Activated CD8-positive, alpha-beta memory T cell treated with anti-CD3 and anti-CD28 coated beads, Interleukin-2, amount 50 U/mL, for 48 hours (primary cell): ENCODE measurements around the gene ZKSCAN7.
"Not testable (repeated sequence)": the region's sequence is repeated elsewhere in the genome, so short reads cannot be mapped to it uniquely, and the experiment has no call there.

ENCODE experiments used
- DNase-seq: peaks from one replicate; pipeline ENCODE4 v3.0.0-alpha.2; 2020

The ZKSCAN7 gene

GRCh38 chr3:44554626-44555592, at the start of gene ZKSCAN7:
Gene ZKSCAN7 (plus strand): TSS chr3:44555193. CDS start chr3:44557048, 1,855 bp downstream.
- DNase-seq: peak; percentile 84

GRCh38 chr3:44506556-44506955, 48.4 kb upstream of the ZKSCAN7 start:
- DNase-seq: no peak

GRCh38 chr3:44506961-44507360, 48.0 kb upstream of the ZKSCAN7 start:
- DNase-seq: no peak

- no peak for DNase-seq
These were observed 45.5 kb upstream of the ZKSCAN7 start for GRCh38 chr3:44509393-44509921.

GRCh38 chr3:44510000-44510368, 45.0 kb upstream of the ZKSCAN7 start:
- DNase-seq: no peak

- no peak for DNase-seq
These were observed 43.8 kb upstream of the ZKSCAN7 start for GRCh38 chr3:44511238-44511566.

- no peak for DNase-seq
These were observed 41.5 kb upstream of the ZKSCAN7 start for GRCh38 chr3:44513513-44513912.

- DNase-seq: no peak
These were observed 38.8 kb upstream of the ZKSCAN7 start for GRCh38 chr3:44516230-44516629.

- no peak for DNase-seq
These were observed 36.2 kb upstream of the ZKSCAN7 start for GRCh38 chr3:44518782-44519156.

- no peak for DNase-seq
These were observed 33.3 kb upstream of the ZKSCAN7 start for GRCh38 chr3:44521721-44522120.

- no peak for DNase-seq
These were observed 32.5 kb upstream of the ZKSCAN7 start for GRCh38 chr3:44522494-44522933.

GRCh38 chr3:44525060-44525459, 29.9 kb upstream of the ZKSCAN7 start:
- no peak for DNase-seq

- no peak for DNase-seq
These were observed 25.1 kb upstream of the ZKSCAN7 start for GRCh38 chr3:44529927-44530326.

GRCh38 chr3:44530911-44531310, 24.1 kb upstream of the ZKSCAN7 start:
- no peak for DNase-seq

GRCh38 chr3:44534659-44535058, 20.3 kb upstream of the ZKSCAN7 start:
- not testable (repeated sequence) for DNase-seq

- no peak for DNase-seq
These were observed 19.6 kb upstream of the ZKSCAN7 start for GRCh38 chr3:44535364-44535763.

GRCh38 chr3:44544811-44545210, 10.2 kb upstream of the ZKSCAN7 start:
- not testable (repeated sequence) for DNase-seq

GRCh38 chr3:44555723-44556122, 730 bp downstream of the ZKSCAN7 start:
- DNase-seq: no peak

GRCh38 chr3:44557074-44557473, 2.1 kb downstream of the ZKSCAN7 start:
- no peak for DNase-seq

GRCh38 chr3:44561076-44561475, 6.1 kb downstream of the ZKSCAN7 start:
- no peak for DNase-seq

- DNase-seq: no peak
These were observed 7.2 kb downstream of the ZKSCAN7 start for GRCh38 chr3:44562147-44562546.

- DNase-seq: no peak
These were observed 13.6 kb downstream of the ZKSCAN7 start for GRCh38 chr3:44568561-44568960.

- no peak for DNase-seq
These were observed 16.0 kb downstream of the ZKSCAN7 start for GRCh38 chr3:44571024-44571423.

GRCh38 chr3:44576613-44577012, 21.6 kb downstream of the ZKSCAN7 start:
- no peak for DNase-seq
